Mesendoderm (in vitro differentiated cells): ENCODE results near the gene CCSER1.

Experiments
- DNase-seq: peaks from one replicate; pipeline ENCODE4 v3.0.0; 2013
- H2AK5ac ChIP-seq: 2 replicates; pipeline ENCODE4 v1.6.1; 2013; ENCODE audit warnings: low read length, inconsistent platforms
- H2BK120ac ChIP-seq: 2 replicates; pipeline ENCODE4 v1.6.1; 2013; ENCODE audit warnings: low read depth, mild to moderate bottlenecking, low read length, moderate library complexity, mixed read lengths
- H2BK15ac ChIP-seq: replicated peaks from 2 replicates; pipeline ENCODE4 v1.6.1; 2013; ENCODE audit warnings: low read depth, mild to moderate bottlenecking, moderate library complexity
- H2BK5ac ChIP-seq: 2 replicates; pipeline ENCODE4 v1.6.1; 2013; ENCODE audit warnings: low read length, inconsistent platforms
- H3K18ac ChIP-seq: 2 replicates; pipeline ENCODE4 v1.6.1; 2013; ENCODE audit warnings: mild to moderate bottlenecking, low read length, mixed read lengths
- H3K23ac ChIP-seq: one replicate; pipeline ENCODE4 v1.6.1; 2013; ENCODE audit warnings: low read length
- H3K27ac ChIP-seq: 2 replicates; pipeline ENCODE4 v1.5.1; 2013; ENCODE audit warnings: low read depth, mild to moderate bottlenecking, inconsistent platforms, low read length, moderate library complexity
- H3K27me3 ChIP-seq: 2 replicates; pipeline ENCODE4 v1.6.1; 2013; ENCODE audit warnings: low read length, control low read depth, mild to moderate bottlenecking, inconsistent platforms; ENCODE audit not compliant: insufficient read depth, poor library complexity
- H3K36me3 ChIP-seq: 2 replicates; pipeline ENCODE4 v1.6.1; 2013; ENCODE audit warnings: low read length, inconsistent platforms; ENCODE audit not compliant: control insufficient read depth, insufficient read depth
- H3K4ac ChIP-seq: one replicate; pipeline ENCODE4 v1.6.1; 2013; ENCODE audit warnings: low read depth, mild to moderate bottlenecking, low read length, moderate library complexity
- H3K4me1 ChIP-seq: 2 replicates; pipeline ENCODE4 v1.6.1; 2013; ENCODE audit warnings: low read depth, low read length, inconsistent platforms; ENCODE audit not compliant: control insufficient read depth
- H3K4me2 ChIP-seq: 2 replicates; pipeline ENCODE4 v1.6.1; 2013; ENCODE audit warnings: low read length
- H3K4me3 ChIP-seq: 2 replicates; pipeline ENCODE4 v1.5.1; 2013; ENCODE audit warnings: mild to moderate bottlenecking, low read length
- H3K56ac ChIP-seq: one replicate; pipeline ENCODE4 v1.6.1; 2013; ENCODE audit warnings: low read length
- H3K79me1 ChIP-seq: 2 replicates; pipeline ENCODE4 v1.6.1; 2013; ENCODE audit warnings: low read length, inconsistent platforms
- H3K79me2 ChIP-seq: 2 replicates; pipeline ENCODE4 v1.6.1; 2013; ENCODE audit warnings: mild to moderate bottlenecking, low read length; ENCODE audit not compliant: control insufficient read depth, insufficient read depth
- H3K9ac ChIP-seq: 2 replicates; pipeline ENCODE4 v1.6.1; 2013; ENCODE audit warnings: low read length, inconsistent platforms
- H4K5ac ChIP-seq: one replicate; pipeline ENCODE4 v1.6.1; 2013; ENCODE audit warnings: low read length
- H4K8ac ChIP-seq: one replicate; pipeline ENCODE4 v1.6.1; 2013; ENCODE audit warnings: low read depth, mild to moderate bottlenecking, control low read depth, low read length, moderate library complexity
- WGBS: extraction: QIAGEN DNeasy Blood & Tissue Kit; methylation state at CpG from one replicate; pipeline ENCODE4 v1.1.7; 2013; ENCODE audit warnings: low lambda C conversion rate, missing lambda C conversion rate; ENCODE audit not compliant: insufficient coverage; ENCODE audit errors: extremely low coverage; 5-methylcytosine and 5-hydroxymethylcytosine counted together

The CCSER1 gene

DNA sequence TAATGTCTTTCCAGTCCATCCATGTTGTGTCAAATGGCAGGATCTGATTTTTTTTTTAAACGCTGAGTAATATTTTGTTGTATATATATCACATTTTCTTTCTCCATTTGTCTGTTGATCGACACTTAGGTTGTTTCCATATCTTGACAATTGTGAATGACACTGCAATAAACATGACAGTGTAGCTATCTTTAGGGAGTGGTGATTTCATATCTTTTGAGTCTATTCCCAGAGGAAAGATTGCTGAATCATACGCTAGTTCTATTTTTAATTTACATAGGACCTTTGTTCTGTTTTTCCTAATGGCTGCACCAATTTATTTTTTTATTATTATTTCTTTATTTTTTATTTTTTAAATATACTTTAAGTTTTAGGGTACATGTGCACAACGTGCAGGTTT lies 470.7 kb downstream of the CCSER1 start:
- Histone ChIP-seq H4K8ac (no peak overlapping the region), H2BK15ac (no peak overlapping the region), H3K23ac (no peak overlapping the region), H2AK5ac (no peak overlapping the region), H4K5ac (no peak overlapping the region), H3K79me1 (no peaks in the 10 kb centered on the region), H3K4me2 (no peak overlapping the region), H3K4me3 (no peak overlapping the region), H2BK120ac (no peak overlapping the region), H3K4ac (no peak overlapping the region), H3K4me1 (no peaks in the 10 kb centered on the region), H3K79me2 (no peaks in the 10 kb centered on the region), H2BK5ac (no peak overlapping the region), H3K18ac (no peak overlapping the region), H3K27me3 (no peaks in the 10 kb centered on the region), H3K27ac (no peak overlapping the region), H3K36me3 (no peaks in the 10 kb centered on the region), H3K56ac (no peak overlapping the region), H3K9ac (no peak overlapping the region)
- DNase-seq: no peak
- WGBS: no CpG with 5 or more reads among the region's 4 CpGs

DNA sequence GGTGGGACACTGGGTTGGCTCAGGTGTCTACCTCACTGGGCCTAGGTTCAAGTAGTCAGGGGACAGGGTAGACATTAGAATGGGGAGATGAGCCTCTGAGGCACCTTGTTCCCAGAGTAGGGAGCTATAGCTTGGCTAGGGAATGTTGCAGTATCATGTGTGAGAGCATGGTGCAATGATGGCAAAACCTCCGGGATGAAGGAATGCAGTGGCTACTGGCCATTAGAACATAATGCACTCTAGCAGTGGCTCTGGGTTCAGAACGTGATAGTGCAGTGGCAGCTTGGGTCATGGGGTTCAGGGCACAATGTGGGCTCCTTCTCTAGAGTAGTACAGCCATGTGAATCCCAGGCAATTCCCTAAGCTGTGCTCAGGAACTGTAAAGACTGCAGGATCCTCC lies 471.5 kb downstream of the CCSER1 start:
- H3K27me3 ChIP-seq: no peaks in the 10 kb centered on the region
- H2BK120ac ChIP-seq: no peak overlapping the region
- no peak overlapping the region for H3K9ac ChIP-seq
- WGBS: no CpG with 5 or more reads among the region's 2 CpGs
- H3K4me3 ChIP-seq: no peak overlapping the region
- no peaks in the 10 kb centered on the region for H3K79me2 ChIP-seq
- no peak overlapping the region for H3K23ac ChIP-seq
- H3K4me1 ChIP-seq: no peaks in the 10 kb centered on the region
- H4K8ac ChIP-seq: no peak overlapping the region
- no peak overlapping the region for H3K18ac ChIP-seq
- H4K5ac ChIP-seq: no peak overlapping the region
- no peak overlapping the region for H3K56ac ChIP-seq
- H3K4ac ChIP-seq: no peak overlapping the region
- H3K79me1 ChIP-seq: no peaks in the 10 kb centered on the region
- DNase-seq: no peak
- H3K27ac ChIP-seq: no peak overlapping the region
- H2BK5ac ChIP-seq: no peak overlapping the region
- H3K4me2 ChIP-seq: no peak overlapping the region
- no peak overlapping the region for H2BK15ac ChIP-seq
- H3K36me3 ChIP-seq: no peaks in the 10 kb centered on the region
- H2AK5ac ChIP-seq: no peak overlapping the region

- DNase-seq: no peak
- no peak overlapping the region for H2AK5ac ChIP-seq
- H3K4ac ChIP-seq: no peak overlapping the region
- WGBS: no CpG with 5 or more reads among the region's 4 CpGs
- H4K8ac ChIP-seq: no peak overlapping the region
- no peak overlapping the region for H3K18ac ChIP-seq
- no peaks in the 10 kb centered on the region for H3K79me2 ChIP-seq
- H3K23ac ChIP-seq: no peak overlapping the region
- H4K5ac ChIP-seq: no peak overlapping the region
- no peaks in the 10 kb centered on the region for H3K4me1 ChIP-seq
- H3K27ac ChIP-seq: no peak overlapping the region
- no peak overlapping the region for H3K9ac ChIP-seq
- no peak overlapping the region for H2BK5ac ChIP-seq
- no peak overlapping the region for H2BK15ac ChIP-seq
- H3K56ac ChIP-seq: no peak overlapping the region
- H3K79me1 ChIP-seq: no peaks in the 10 kb centered on the region
- H3K4me3 ChIP-seq: no peak overlapping the region
- no peaks in the 10 kb centered on the region for H3K27me3 ChIP-seq
- H3K4me2 ChIP-seq: no peak overlapping the region
- no peak overlapping the region for H2BK120ac ChIP-seq
- no peaks in the 10 kb centered on the region for H3K36me3 ChIP-seq
Measured at GRCh38 chr4:90602726-90603125, 475.5 kb downstream of the CCSER1 start.

GRCh38 chr4:90603540-90603939 lies 476.3 kb downstream of the CCSER1 start:
- Histone ChIP-seq H3K4me1 (no peaks in the 10 kb centered on the region), H3K9ac (no peak overlapping the region), H2BK15ac (no peak overlapping the region), H3K18ac (no peak overlapping the region), H2BK5ac (no peak overlapping the region), H3K27ac (no peak overlapping the region), H3K23ac (no peak overlapping the region), H4K5ac (no peak overlapping the region), H4K8ac (no peak overlapping the region), H3K79me1 (no peaks in the 10 kb centered on the region), H2AK5ac (no peak overlapping the region), H2BK120ac (no peak overlapping the region), H3K4ac (no peak overlapping the region), H3K56ac (no peak overlapping the region), H3K4me2 (no peak overlapping the region), H3K27me3 (no peaks in the 10 kb centered on the region), H3K4me3 (no peak overlapping the region), H3K36me3 (no peaks in the 10 kb centered on the region), H3K79me2 (no peaks in the 10 kb centered on the region)
- no CpG with 5 or more reads among the region's 2 CpGs for WGBS
- no peak for DNase-seq

DNA sequence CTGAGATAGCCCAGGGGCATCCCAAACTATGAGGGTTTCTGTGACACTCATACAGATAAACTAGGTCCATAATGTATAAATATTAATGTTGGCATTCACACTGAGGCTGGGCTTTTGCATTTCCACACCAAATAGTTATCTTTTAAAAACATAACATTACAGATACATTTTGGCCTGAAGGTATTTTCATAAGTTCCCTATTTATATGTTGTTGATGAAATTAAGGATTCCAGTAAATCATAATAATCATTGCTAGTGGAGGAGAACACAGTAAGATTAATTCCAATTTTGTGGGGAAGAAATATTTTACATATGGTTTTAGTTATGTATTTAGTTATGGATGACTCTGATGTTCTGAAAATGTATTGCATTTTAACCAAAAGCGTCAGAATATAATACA lies 479.6 kb downstream of the CCSER1 start:
- Histone ChIP-seq H3K27me3 (no peaks in the 10 kb centered on the region), H4K5ac (no peak overlapping the region), H3K56ac (no peak overlapping the region), H3K36me3 (no peaks in the 10 kb centered on the region), H3K4me1 (no peaks in the 10 kb centered on the region), H2BK120ac (no peak overlapping the region), H2AK5ac (no peak overlapping the region), H3K79me2 (no peaks in the 10 kb centered on the region), H4K8ac (no peak overlapping the region), H3K4me3 (no peak overlapping the region), H3K27ac (no peak overlapping the region), H3K18ac (no peak overlapping the region), H3K4me2 (no peak overlapping the region), H3K4ac (no peak overlapping the region), H3K79me1 (no peaks in the 10 kb centered on the region), H3K23ac (no peak overlapping the region), H2BK5ac (no peak overlapping the region), H3K9ac (no peak overlapping the region), H2BK15ac (no peak overlapping the region)
- DNase-seq: no peak
- no CpG with 5 or more reads among the region's 1 CpG for WGBS

GRCh38 chr4:90614371-90614770 lies 487.2 kb downstream of the CCSER1 start:
- Histone ChIP-seq H3K4me1 (no peaks in the 10 kb centered on the region), H3K4me3 (no peak overlapping the region), H2BK15ac (peak overlapping the region; percentile 19), H3K36me3 (no peaks in the 10 kb centered on the region), H2BK5ac (no peak overlapping the region), H2BK120ac (no peak overlapping the region), H3K18ac (no peak overlapping the region), H3K56ac (no peak overlapping the region), H3K9ac (no peak overlapping the region), H3K79me2 (no peaks in the 10 kb centered on the region), H4K5ac (no peak overlapping the region), H3K23ac (no peak overlapping the region), H2AK5ac (no peak overlapping the region), H3K79me1 (no peaks in the 10 kb centered on the region), H3K4ac (no peak overlapping the region), H3K4me2 (no peak overlapping the region), H3K27me3 (no peaks in the 10 kb centered on the region), H3K27ac (no peak overlapping the region), H4K8ac (no peak overlapping the region)
- DNase-seq: no peak
- no CpG with 5 or more reads among the region's 2 CpGs for WGBS
